OCI-LY3 (cell line): ENCODE measurements around the gene ZNF80.

Source experiments
- H2AFZ ChIP-seq: fragments of 200-600, 300-600 bp; shearing (Covaris generic); 2 replicates; pipeline ENCODE4 v1.6.0; 2014; ENCODE audit warnings: antibody characterized with exemption, low read depth, low read length
- H3K27ac ChIP-seq: fragments of 200-600, 300-600 bp; sonication (generic); 2 replicates; pipeline ENCODE4 v1.5.1; 2014; ENCODE audit warnings: mild to moderate bottlenecking, low read length, moderate library complexity, mixed read lengths
- H3K27me3 ChIP-seq: fragments of 200-600, 300-600 bp; sonication (generic); 2 replicates; pipeline ENCODE4 v1.6.1; 2014; ENCODE audit warnings: low read depth, low read length, mixed read lengths
- H3K36me3 ChIP-seq: fragments of 200-600, 300-600 bp; sonication (generic); replicated peaks from 2 replicates; pipeline ENCODE3; 2014; ENCODE audit warnings: low read depth, low read length, mixed read lengths
- H3K4me1 ChIP-seq: fragments of 300-600, 200-600 bp; sonication (generic); 2 replicates; pipeline ENCODE4 v1.6.1; 2014; ENCODE audit warnings: low read length, mixed read lengths
- H3K4me2 ChIP-seq: fragments of 200-600, 300-600 bp; sonication (generic); 2 replicates; pipeline ENCODE4 v1.6.1; 2014; ENCODE audit warnings: low read length, mixed read lengths
- H3K4me3 ChIP-seq: fragments of 300-600, 200-600 bp; sonication (generic); 2 replicates; pipeline ENCODE4 v1.5.1; 2014; ENCODE audit warnings: antibody characterized with exemption, mild to moderate bottlenecking, low read length, moderate library complexity
- H3K79me2 ChIP-seq: fragments of 300-600, 200-600 bp; shearing (Covaris generic); 2 replicates; pipeline ENCODE4 v1.6.1; 2014; ENCODE audit warnings: mild to moderate bottlenecking, low read length, mixed read lengths
- H3K9ac ChIP-seq: fragments of 300-600, 200-600 bp; shearing (Covaris generic); 2 replicates; pipeline ENCODE4 v1.6.0; 2014; ENCODE audit warnings: mild to moderate bottlenecking, low read length, moderate library complexity
- H3K9me3 ChIP-seq: fragments of 200-600, 300-600 bp; shearing (Covaris generic); 2 replicates; pipeline ENCODE4 v1.6.1; 2014; ENCODE audit warnings: low read length, mixed read lengths; ENCODE audit not compliant: insufficient read depth
- H4K20me1 ChIP-seq: fragments of 200-600, 300-600 bp; sonication (generic); 2 replicates; pipeline ENCODE4 v1.6.1; 2016; ENCODE audit warnings: low read length, mixed read lengths; ENCODE audit not compliant: insufficient read depth
- CTCF ChIP-seq: fragments of 200-600, 300-600 bp; sonication (generic); IDR thresholded peaks from 2 replicates; pipeline ENCODE4 v1.5.1; 2014; ENCODE audit warnings: antibody characterized with exemption, low read length, low read depth
- EZH2phosphoT487 ChIP-seq: fragments of 200-600 bp; shearing (Covaris generic); IDR thresholded peaks from 2 replicates; pipeline ENCODE4 v1.6.1; 2018; ENCODE audit warnings: antibody characterized with exemption, mixed run types, low read depth

ZNF80 gene

GRCh38 chr3:114213627-114214541, 23.5 kb downstream of the ZNF80 start:
- Histone ChIP-seq H3K27ac (peak overlapping the region; percentile 99), H3K9me3 (no peaks in the 10 kb centered on the region), H3K36me3 (peaks cover 5% of the 10 kb centered on the region), H2AFZ (no peak overlapping the region), H3K27me3 (no peaks in the 10 kb centered on the region), H3K4me1 (peaks cover 78% of the 10 kb centered on the region), H4K20me1 (no peaks in the 10 kb centered on the region), H3K79me2 (peaks cover 12% of the 10 kb centered on the region), H3K4me3 (peak overlapping the region; percentile 78), H3K9ac (peak overlapping the region; percentile 95), H3K4me2 (peak overlapping the region; percentile 86)
- TF ChIP-seq EZH2phosphoT487 (no peak), CTCF (peak; percentile 28)

- Histone ChIP-seq H3K36me3 (peaks cover 3% of the 10 kb centered on the region), H2AFZ (0 out of 2 replicates have a peak overlapping the region, but pooled peaks have one; percentile 17), H3K79me2 (peaks cover 12% of the 10 kb centered on the region), H3K9ac (peak overlapping the region; percentile 72), H3K4me1 (peaks cover 78% of the 10 kb centered on the region), H3K27me3 (no peaks in the 10 kb centered on the region), H4K20me1 (no peaks in the 10 kb centered on the region), H3K27ac (peak overlapping the region; percentile 99), H3K4me3 (peak overlapping the region; percentile 63), H3K4me2 (peak overlapping the region; percentile 85), H3K9me3 (no peaks in the 10 kb centered on the region)
- TF ChIP-seq EZH2phosphoT487 (no peak), CTCF (no peak)
Measured at GRCh38 chr3:114213292-114213626, 24.1 kb downstream of the ZNF80 start.

GRCh38 chr3:114212646-114213045, 24.7 kb downstream of the ZNF80 start:
- no peaks in the 10 kb centered on the region for H4K20me1 ChIP-seq
- H3K4me3 ChIP-seq, result peak overlapping the region; percentile 63
- peak overlapping the region; percentile 72 for H3K9ac ChIP-seq
- TF ChIP-seq CTCF (no peak), EZH2phosphoT487 (no peak)
- H2AFZ ChIP-seq, result no peak overlapping the region
- no peaks in the 10 kb centered on the region for H3K36me3 ChIP-seq
- H3K27me3 ChIP-seq, result no peaks in the 10 kb centered on the region
- peaks cover 78% of the 10 kb centered on the region for H3K4me1 ChIP-seq
- H3K4me2 ChIP-seq, result peak overlapping the region; percentile 85
- no peaks in the 10 kb centered on the region for H3K9me3 ChIP-seq
- peaks cover 12% of the 10 kb centered on the region for H3K79me2 ChIP-seq
- H3K27ac ChIP-seq, result peak overlapping the region; percentile 99

GRCh38 chr3:114207768-114208167, 29.6 kb downstream of the ZNF80 start:
- no peaks in the 10 kb centered on the region for H3K9me3 ChIP-seq
- H4K20me1 ChIP-seq, result no peaks in the 10 kb centered on the region
- TF ChIP-seq EZH2phosphoT487, result no peak
- TF ChIP-seq CTCF, result no peak
- H3K4me3 ChIP-seq, result peak overlapping the region; percentile 26; the same call in 1 of the 2 replicates
- 0 out of 2 replicates have a peak overlapping the region, but pooled peaks have one; percentile 4 for H3K9ac ChIP-seq
- peak overlapping the region; percentile 5; the same call in 1 of the 2 replicates for H3K27ac ChIP-seq
- peak overlapping the region; percentile 60 for H3K4me2 ChIP-seq
- H3K27me3 ChIP-seq, result peaks cover 17% of the 10 kb centered on the region
- no peak overlapping the region for H2AFZ ChIP-seq
- H3K4me1 ChIP-seq, result peaks cover 48% of the 10 kb centered on the region
- no peaks in the 10 kb centered on the region for H3K79me2 ChIP-seq
- no peaks in the 10 kb centered on the region for H3K36me3 ChIP-seq
